Globus pallidus (tissue), 1 donor: ENCODE measurements around the gene USP47.

Experiments
- DNase-seq: peaks from one replicate; pipeline ENCODE4 v3.0.0-alpha.2; 2015; ENCODE audit warnings: low spot score

The USP47 gene, protein sequence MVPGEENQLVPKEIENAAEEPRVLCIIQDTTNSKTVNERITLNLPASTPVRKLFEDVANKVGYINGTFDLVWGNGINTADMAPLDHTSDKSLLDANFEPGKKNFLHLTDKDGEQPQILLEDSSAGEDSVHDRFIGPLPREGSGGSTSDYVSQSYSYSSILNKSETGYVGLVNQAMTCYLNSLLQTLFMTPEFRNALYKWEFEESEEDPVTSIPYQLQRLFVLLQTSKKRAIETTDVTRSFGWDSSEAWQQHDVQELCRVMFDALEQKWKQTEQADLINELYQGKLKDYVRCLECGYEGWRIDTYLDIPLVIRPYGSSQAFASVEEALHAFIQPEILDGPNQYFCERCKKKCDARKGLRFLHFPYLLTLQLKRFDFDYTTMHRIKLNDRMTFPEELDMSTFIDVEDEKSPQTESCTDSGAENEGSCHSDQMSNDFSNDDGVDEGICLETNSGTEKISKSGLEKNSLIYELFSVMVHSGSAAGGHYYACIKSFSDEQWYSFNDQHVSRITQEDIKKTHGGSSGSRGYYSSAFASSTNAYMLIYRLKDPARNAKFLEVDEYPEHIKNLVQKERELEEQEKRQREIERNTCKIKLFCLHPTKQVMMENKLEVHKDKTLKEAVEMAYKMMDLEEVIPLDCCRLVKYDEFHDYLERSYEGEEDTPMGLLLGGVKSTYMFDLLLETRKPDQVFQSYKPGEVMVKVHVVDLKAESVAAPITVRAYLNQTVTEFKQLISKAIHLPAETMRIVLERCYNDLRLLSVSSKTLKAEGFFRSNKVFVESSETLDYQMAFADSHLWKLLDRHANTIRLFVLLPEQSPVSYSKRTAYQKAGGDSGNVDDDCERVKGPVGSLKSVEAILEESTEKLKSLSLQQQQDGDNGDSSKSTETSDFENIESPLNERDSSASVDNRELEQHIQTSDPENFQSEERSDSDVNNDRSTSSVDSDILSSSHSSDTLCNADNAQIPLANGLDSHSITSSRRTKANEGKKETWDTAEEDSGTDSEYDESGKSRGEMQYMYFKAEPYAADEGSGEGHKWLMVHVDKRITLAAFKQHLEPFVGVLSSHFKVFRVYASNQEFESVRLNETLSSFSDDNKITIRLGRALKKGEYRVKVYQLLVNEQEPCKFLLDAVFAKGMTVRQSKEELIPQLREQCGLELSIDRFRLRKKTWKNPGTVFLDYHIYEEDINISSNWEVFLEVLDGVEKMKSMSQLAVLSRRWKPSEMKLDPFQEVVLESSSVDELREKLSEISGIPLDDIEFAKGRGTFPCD (N-terminal part only)

DNA sequence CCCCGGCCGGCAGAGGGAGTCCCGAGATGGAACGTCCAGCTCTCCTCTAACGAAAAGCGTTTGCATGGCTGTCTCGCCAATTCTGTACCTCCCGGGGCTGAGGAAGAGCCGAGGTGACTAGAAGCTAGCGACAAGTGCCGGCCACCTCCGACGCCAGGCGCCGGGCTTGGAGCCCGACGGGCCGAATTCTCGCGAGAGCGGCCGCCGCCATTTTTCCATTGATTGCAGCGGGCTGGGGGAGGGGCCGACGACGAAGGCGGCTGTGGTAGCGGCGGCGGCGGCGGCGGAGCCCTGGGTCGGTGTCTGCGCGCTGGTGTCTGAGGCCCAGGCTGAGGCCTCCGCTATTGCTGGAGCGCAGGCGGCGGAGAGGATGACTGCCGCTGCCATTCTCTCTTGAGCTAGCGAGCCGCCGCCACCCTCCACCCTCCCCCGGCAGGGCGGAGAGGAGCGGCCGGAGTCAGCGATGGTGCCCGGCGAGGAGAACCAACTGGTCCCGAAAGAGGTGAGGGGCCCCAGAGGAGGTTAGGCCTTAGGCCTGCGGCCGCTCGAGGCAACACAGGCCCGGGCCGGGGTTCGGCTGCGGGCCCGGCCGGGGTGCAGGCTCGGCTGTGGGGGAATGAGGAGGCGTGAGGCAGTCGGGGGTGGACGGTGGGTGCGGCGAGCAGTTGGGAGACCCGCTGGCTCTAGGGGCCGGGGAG is at the start of gene USP47:
TSS of gene USP47 (plus strand) at position 250 of the 698 bp plus-strand sequence. CDS start at position 464, 214 bp downstream.
- peak; percentile 84 for DNase-seq

DNA sequence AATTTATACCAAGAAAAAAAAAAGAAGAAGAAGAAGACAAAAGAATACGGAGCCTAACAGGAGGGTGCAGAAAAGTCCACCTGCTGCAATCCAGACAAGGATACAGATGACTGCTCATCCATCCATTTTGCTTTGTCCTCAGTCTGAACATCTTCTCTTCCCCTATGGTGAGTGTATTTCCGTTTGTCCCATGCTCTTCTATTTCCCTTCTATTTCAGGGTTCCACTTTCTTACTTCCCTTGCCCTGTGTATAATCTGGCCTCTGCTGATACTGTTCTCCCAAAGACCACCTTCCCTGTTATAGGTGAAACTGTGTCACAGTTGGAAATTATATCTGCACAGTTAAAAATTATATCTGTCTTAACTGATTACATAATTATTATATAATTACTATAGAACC is 48.7 kb upstream of the USP47 start:
- DNase-seq: no peak

DNA sequence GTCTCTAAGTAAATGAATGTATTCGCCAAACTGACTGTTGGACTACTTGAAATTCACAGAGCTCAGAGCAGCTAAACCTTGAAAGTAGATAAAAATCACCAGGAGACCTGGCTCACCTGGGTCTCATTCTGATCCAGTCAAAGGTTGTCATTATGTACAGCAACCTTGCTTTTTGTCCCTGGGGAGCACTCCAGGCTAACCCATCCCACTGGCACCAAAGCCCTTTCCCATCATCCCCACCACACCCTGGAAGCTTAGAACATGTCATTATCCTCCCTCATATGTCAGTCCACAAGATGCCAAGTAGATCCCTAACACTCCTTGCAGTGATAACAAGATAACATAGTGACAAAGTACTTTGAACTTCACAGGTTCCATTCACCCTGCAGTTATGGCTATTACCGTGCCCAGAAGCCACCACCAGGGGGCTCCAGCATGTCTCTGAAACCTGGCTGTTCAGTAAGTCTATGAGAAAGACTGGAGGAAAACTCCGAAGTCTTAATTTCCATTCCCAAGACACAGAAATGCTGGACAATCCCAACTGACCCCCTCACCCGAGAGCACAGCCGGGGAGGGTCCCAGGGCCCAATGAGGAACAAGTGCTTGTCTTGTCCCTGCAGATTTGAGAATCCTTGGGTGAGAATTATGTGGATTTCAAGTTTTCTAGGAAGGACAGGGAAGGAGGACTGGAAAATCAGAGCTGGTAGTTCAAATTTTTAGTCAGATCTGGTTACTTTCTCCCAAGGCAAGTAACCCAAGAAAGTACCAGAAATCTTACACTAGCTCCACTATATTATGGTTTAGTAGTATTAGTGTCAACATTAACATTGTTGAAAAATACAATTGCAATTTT is 43.0 kb upstream of the USP47 start:
- peak; percentile 63 for DNase-seq

DNA sequence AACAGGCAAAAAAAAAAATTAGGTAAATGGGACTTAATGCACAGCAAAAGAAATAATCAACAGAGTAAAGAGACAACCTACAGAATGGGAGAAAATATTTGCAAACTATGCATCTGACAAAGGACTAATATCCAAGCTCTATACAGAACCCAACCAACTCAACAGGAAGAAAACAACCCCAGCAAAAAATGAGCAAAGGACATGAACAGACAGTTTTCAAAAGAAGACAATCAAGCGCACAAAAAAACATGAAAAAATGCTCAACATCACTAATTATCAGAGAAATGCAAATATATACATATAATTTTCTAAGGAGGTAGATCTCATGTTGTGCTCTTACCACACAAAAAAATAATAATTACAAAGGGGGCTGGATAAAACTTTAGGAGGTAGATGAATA is 36.5 kb upstream of the USP47 start:
- DNase-seq: no peak

DNA sequence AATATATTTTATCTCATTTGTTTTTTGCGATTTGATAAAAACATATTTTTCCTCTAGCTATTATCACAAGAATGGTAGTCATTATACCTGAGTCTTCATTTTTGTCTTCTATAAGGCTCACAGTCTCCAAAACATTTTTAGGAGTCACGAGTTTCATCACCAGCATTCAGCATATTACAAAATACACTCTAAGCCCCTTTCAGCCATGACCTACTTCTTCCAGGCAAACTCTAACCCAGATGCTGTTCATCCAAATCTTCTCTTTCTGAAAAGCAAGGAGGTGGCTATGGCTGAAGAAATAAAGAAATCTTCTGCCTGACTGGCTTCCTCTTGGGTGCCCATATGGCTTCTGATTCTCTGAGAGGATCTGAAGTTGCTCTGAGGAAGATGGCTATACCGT is 35.7 kb upstream of the USP47 start:
- no peak for DNase-seq

DNA sequence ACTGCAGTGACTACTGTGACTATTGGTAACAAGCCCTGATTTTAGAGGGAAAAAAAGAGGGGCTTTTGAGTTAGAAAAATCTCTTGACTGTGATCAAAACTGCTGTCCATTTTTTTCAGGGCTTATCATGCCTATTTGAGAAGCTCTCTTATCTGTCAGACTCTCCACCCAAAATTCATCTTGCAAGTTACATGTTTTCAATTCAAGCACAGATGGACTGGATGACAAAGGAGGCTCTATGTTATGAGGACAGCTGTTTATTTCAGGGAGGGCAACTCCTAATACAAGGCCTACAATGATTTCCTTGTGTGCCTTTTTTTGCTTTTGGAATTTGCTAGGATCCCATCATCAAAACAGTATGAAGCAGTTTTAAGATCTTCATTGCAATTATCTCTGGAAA is 35.2 kb upstream of the USP47 start:
- DNase-seq: peak; percentile 95

DNA sequence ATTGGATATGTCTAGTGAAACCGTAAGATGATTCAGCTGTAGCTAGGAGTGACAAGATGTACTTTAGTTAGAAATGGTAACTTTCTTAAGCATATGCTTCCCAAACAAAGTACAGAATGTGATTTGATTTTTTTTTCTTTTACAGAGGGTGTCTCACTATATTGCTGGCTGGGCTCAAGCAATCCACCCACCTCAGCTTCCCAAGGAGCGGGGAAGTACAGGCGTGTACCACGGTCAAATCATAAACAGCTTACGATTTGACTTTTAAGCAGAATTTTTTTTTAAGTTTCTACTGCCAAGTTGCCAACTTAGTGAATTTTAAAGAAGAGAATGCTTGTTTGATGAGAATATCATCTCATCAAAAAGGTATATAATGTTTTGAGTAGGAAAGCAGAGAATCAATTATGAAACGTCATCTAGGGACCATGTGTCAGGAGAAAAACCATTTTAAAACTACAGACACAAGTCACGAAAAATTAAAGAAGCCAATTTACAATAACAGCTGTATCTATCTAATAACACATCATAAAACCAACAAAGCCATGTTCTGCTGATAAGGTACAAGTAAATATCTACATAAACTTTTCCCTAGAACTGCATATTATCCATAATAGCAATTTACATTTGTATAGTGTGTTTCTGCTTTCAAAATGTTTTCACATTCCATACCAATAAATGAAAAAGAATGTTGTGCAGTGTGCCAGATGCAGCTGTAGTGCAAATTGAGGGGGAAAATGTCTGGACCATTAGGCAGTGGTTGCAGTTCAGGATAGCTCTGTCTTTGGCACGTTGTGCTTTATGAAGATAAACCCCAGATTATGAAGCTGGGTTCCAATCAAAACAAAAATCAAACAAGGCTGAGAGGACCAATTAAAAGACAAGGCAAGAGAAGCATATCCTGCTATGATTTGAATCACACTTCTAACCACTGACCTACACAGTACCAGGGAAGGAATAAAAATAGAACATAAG is 33.7 kb upstream of the USP47 start:
- no peak for DNase-seq

DNA sequence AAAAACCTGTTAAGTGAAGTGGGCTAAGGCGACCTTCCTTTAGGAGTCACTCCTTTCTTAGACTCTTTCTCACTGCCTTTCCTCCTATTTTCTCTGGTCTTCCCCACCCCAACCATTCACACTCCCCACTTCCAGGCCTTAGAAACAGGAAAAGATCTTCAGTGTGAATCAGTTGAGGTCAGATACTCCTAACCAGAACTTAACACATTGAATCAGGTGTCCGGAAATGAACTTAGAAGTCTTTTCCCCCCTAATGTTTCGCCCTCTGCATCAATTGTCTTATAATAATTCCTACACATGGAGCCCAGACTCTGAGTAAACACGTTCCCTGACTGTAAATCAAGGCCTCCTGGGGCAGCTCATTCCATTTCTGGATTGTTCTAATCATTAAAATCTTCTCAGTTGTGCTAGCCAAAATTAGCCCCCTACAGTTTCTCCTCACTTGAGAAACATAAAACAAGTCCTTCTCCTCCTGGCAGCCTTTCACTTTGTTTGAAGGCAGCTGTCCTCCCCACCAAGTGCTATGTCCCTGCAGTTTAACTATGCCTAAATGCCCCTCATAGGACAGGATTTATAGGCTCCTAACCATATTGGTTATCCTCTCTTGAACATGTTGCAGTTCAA is 32.7 kb upstream of the USP47 start:
- DNase-seq: no peak

DNA sequence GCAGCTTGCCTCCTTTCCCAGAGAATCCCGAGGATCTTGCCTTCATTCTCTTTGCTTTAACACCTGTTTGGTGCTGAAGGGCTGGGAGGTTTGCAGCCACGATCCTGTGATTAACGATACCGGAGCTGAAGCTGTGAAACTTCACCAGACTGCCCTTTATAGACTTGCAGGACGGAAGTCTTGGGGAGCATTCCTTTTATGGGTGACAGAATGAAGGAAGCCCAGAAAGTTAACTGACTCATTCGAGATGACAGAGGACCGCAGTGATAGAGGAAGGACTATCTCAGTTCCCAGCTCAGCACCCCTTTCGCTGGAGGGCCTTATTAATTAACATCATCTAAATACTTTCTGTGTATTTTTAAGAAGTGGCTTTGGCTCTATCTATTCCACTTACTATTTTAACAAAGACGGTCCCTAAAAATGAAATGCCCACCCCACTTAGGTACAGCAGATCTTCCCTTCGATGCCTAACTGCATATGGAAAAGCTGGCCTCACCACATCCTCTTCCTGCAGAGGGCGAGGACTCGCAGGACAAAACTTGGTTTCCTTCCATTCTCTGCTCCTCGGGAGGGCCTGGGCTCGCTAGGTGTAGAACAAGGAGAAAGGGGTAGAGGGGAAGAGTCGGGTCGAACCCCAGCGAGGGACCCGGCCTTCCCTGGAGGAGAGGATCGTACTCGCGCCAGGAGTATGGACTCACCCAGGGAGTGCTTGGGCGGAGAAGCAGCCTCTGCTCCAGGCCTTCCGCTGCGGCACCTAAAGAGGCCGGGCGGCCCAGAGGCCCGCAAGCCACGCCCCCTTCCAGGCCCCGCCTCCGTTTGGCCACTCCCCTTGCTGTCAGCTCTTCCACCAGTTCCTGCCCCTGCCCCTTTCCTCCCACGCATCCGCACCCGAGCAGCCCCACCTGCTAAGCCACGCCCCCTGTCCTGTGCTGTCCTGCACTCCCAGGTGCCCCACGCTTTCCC is 30.7 kb upstream of the USP47 start:
- DNase-seq: no peak

DNA sequence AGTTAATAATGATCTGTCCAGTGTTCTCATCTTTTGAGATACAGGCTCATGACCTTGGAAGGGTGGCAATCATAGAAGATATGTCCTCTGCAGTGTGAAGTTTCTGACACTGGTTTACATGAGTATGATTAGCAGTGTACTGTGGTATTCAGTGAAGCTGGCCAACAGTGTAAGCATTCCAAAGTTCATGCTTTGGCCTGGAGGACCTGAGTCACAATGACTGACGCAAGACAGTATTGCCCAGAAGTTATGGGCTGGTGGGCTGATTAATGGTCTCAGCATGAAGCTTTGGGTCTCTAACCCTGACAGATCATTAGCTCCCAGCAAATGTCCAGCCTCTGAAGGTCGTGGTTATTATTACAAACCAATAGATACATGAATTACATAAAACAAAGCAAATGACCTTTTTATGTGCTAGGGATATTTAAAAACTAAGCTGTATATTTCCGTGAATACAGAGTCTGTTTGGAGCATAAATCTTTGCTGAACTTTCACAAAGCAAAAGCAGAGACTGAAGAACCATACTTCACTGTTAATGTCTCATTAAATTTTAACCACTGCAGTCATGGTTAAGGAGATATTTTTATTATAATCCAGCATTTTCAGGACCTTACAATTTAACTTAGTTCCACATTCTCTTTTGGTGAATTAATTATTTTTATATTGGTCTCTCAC is 28.3 kb upstream of the USP47 start:
- no peak for DNase-seq

DNA sequence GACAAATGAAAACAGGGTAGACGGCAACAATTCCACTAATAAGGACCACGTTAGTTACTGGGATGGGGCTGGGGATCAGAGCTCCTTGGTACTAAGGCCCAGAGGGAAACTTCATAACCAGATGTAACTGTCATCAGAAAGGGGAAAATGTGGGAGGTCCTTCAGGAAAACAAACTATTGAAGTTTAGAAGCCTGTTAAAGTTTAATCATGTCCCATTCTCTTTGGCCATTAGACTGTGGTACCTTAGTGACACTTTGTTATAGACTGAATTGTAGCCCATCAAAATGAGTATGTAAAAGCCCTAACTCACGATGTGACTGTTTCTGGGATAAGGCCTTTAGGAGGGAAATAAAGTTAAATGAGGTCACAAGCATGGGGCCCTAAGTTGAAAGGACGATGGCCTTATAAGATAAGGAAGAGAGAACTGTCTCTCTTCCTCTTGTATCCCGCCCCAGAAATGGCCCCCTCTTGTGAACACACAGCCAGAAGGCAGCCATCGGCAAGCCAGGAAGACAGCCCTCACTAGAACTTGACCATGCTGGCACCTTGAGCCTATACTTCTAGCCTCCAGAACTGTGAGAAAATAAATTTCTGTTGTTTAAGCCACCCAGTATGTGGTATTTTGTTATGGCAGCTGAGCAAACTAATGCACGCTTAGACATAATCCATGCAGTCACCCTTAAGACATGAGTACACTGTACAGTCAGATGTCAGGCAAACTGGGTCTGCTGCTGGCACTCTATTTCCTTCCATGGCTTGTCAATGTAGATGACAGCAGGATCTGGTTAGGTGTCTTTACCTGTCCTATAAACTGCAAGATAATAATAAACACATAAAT is 26.9 kb upstream of the USP47 start:
- DNase-seq: no peak

DNA sequence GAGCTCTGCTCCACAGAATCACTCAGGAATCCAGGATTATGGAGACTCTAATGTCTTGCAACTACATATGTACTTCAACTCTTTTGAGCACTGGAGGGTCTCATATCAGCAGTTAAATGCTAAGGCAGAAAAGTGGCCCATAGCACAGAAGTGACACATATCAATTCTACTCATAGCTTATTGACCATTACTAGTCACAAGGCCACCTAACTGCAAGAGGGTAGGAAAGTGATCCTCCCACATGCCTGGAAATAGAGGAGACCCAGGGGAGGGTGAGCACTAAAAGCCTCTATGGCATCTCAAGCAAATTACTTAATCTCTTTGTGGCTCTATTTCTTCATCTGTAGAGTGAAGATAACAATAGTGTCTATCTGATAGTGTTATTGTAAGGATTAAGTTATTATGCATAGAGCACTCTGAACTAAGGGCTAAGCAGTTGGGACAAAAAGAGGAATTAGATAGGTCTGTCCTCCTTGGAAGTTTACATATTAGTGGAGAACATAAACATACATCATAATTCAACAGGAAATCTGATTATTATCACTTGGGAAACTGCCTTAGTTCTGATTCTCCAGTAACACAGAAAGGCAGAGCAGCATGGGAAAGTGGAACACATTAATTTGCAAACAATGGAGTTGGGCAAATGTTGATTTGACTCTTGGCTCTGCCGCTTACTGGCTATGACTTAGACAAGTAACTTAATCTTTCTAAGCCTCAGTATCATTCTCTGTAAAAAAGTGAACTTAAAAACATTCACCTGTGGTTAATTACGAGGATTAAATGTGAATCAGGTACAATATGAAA is 25.1 kb upstream of the USP47 start:
- DNase-seq: no peak

DNA sequence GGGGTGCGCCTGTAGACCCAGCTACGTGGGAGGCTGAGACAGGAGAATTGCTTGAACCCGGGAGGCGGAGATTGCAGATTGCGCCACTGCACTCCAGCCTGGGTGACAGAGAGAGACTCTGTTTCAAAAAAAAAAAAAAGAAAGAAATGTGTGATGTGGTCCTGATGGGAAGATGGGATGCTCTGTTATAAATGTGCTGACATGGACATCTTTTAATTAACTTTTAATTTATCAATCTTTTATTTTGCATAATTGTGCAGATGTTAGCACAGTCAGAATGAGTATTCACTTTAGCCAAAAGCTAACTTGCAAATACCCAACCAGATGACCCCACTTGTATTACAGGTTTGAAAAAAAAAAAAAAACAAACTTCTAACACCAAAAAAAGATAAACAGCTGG is 23.8 kb upstream of the USP47 start:
- no peak for DNase-seq

DNA sequence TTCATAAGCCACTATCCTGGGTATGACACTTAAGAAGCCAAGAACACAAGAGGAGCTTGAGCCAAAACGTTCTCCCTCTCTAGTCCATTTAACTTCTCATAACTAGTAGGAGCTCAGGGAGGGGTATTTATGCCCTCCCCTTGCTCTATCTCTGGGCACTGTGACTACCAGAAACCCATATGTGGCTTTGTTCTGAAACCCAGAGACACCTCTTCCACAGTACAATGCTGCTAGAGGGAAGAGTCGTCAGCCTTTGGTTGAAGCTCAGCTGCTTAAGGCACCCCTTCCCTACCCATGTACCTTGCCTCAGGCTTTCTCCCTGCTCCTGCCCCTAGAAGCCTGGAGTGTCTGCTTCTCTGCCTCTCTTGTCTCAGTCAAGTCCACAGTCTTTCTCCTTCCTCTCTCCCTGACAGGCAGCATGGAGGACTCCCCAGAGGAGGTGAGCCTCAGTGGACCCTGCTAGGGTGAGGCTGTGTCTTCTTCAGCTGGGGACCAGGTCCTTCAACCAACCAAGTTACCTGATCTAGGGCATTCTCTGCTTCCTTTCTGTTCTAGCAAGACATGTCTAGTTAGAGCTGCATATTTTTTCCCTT is 23.1 kb upstream of the USP47 start:
- no peak for DNase-seq

DNA sequence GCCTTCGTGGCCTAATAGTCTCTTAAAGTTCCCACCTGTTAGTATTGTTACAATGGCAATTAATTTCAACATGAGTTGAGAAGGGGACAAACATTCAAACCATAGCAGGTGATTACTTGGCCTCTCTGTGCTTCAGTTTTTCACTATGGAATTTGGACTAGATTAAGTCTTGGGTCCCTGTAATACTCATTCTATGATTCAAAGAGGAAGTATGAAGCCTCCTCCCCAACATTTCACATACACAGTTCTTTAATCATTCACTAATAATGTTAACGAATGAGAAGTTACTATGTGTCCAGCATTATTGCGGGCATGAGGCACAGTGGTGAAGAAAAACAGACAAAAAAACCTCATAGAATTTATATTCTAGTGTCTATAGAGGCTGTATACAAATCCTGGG is 19.9 kb upstream of the USP47 start:
- no peak for DNase-seq
